HG03457 (cell line): ENCODE data around the gene OTUD3.
"Not testable (repeated sequence)": the region's sequence is repeated elsewhere in the genome, so short reads cannot be mapped to it uniquely, and the experiment has no call there.

Experiments
- ATAC-seq: cut with Tn5 transposase; IDR thresholded peaks from one replicate; pipeline ENCODE4 v1.9.1; 2021; ENCODE audit warnings: moderate number of reproducible peaks; ENCODE audit not compliant: unreplicated experiment

The OTUD3 gene, protein sequence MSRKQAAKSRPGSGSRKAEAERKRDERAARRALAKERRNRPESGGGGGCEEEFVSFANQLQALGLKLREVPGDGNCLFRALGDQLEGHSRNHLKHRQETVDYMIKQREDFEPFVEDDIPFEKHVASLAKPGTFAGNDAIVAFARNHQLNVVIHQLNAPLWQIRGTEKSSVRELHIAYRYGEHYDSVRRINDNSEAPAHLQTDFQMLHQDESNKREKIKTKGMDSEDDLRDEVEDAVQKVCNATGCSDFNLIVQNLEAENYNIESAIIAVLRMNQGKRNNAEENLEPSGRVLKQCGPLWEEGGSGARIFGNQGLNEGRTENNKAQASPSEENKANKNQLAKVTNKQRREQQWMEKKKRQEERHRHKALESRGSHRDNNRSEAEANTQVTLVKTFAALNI

GRCh38 chr1:19882111-19883071, at the start of gene OTUD3:
Gene OTUD3, plus strand, starts transcription at chr1:19882395. Its CDS starts 119 bp downstream, at chr1:19882514.
- ATAC-seq: peak; percentile 91

DNA sequence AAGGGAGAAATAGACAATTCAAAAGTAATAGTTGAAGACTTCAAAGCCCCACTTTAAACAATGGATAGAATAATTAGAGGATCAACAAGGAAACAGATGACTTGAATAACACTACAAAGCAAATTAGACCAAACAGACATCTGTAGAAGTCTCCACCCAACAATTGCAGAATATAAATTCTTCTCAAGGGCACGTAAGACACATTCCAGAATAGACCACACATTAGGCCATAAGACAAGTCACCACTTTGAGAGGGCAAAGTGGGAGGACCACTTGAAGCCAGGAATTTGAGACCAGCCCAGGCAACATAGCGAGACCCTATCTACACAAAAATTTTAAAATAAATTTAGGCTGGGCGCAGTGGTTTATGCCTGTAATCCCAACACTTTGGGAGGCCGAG, 46.6 kb upstream of the OTUD3 start:
- ATAC-seq: no peak

DNA sequence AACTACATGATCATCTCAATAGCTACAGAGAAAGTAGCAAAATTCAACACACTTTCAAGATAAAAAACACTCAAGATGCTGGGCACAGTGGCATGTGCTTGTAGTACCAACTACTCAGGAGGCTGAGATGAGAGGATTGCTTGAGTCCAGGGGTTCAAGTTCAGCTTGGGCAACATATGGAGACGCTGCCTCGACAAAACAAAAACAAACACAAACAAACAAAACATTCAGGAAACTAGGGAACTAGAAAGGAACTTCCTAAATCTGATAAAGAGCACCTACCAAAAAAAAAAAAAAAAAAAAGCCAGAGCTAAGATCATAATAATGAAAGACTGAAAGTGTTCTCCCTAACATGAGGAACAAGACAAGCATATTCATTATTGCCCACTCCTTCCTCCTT, 44.3 kb upstream of the OTUD3 start:
- no peak for ATAC-seq

GRCh38 chr1:19840228-19840627, 42.0 kb upstream of the OTUD3 start:
- no peak for ATAC-seq

- ATAC-seq: no peak
These were observed 37.3 kb upstream of the OTUD3 start for GRCh38 chr1:19844731-19845495.

DNA sequence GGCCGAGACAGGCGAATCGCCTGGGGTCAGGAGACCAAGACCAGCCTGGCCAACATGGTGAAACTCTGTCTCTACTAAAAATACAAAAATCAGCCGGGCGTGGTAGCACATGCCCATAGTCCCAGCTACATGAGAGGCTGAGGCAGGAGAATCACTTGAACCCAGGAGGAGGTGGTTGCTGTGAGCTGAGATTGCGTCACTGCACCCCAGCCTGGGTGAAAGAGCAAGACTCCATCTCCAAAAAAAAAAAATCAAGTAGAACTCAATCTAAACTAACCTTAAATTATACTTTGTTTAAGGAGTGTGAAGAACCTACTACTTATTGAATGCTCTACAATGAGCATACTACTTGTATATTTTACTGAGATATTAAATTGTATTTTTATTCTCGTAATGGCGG, 36.6 kb upstream of the OTUD3 start:
- no peak for ATAC-seq

DNA sequence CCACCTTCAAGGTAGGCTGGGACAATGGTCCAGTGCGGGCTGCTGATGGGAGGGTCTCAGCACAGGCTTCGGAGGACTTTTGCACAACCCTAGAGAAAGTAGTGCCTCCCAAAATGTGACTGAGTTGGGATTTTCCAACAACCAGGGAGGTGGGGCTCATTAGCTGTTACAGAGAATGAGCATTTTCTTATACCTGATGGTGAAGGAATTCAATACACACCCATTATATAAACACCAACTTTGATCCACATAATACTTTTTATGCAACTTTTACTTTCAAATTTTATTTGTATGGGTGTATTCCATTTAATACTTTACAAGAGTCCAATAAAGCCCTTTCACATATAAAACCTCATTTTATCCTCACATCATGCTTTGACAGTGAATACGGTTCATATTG, 35.9 kb upstream of the OTUD3 start:
- no peak for ATAC-seq

DNA sequence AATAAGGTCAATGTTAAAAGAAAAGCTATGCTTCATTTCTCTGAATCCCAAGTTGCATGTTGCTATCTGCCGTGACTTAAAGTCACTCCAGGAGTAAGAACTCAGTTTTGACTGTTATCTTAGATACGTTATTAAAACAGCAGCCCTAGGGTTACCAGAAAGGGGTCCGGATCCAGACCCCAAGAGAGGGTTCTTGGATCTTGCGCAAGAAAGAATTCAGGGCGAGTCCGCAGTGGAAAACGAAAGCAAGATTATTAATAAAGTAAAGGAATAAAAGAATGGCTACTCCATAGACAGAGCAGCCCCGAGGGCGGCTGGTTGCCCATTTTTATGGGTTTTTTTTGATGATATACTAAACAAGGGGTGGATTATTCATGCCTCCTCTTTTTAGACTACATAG, 34.9 kb upstream of the OTUD3 start:
- ATAC-seq: not testable (repeated sequence)

- not testable (repeated sequence) for ATAC-seq
These were observed 32.9 kb upstream of the OTUD3 start for GRCh38 chr1:19849307-19849706.

- no peak for ATAC-seq
These were observed 32.0 kb upstream of the OTUD3 start for GRCh38 chr1:19850214-19850613.

- no peak for ATAC-seq
These were observed 30.2 kb upstream of the OTUD3 start for GRCh38 chr1:19852036-19852435.

DNA sequence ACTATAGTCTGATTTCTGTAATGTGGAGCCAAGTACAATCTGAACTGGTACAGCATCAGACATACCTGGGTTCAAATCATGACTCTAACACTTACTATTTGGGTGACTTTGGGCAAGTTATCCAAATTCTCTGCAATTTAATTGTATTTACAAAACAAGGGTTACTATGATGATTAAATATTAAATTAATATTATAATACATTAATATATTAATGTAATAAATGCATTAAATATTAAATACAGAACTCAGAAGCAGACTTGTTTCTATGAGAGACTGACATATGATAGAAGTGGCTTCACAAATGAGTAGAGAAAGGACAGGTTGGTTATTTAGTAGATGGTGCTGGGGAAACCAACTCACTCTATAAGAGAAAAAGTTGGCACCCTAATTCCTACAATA, 27.3 kb upstream of the OTUD3 start:
- no peak for ATAC-seq

- no peak for ATAC-seq
These were observed 23.3 kb upstream of the OTUD3 start for GRCh38 chr1:19858893-19859292.

- ATAC-seq: no peak
These were observed 22.3 kb upstream of the OTUD3 start for GRCh38 chr1:19859876-19860275.

DNA sequence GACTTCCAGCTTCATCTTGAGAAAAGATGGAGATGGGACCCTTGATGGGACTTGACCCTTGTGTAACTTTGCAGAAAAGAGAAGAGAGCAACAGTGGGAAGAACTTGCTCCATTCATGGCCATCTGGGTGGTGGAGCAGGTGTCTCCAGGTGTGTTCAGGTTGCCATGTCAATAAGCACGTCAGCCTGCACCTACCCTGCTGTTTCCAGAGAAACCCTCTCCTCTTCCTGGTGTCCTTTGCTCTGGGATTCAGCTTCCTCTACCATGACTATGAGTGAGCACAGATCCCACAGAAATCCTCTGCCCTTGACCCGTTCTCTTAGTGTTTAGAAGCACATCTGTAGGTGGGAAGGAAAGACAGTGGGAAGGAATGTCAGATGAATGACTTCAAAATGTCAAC, 21.8 kb upstream of the OTUD3 start:
- no peak for ATAC-seq

GRCh38 chr1:19861034-19861433, 21.2 kb upstream of the OTUD3 start:
- ATAC-seq: no peak

- no peak for ATAC-seq
These were observed 20.2 kb upstream of the OTUD3 start for GRCh38 chr1:19861842-19862530.

DNA sequence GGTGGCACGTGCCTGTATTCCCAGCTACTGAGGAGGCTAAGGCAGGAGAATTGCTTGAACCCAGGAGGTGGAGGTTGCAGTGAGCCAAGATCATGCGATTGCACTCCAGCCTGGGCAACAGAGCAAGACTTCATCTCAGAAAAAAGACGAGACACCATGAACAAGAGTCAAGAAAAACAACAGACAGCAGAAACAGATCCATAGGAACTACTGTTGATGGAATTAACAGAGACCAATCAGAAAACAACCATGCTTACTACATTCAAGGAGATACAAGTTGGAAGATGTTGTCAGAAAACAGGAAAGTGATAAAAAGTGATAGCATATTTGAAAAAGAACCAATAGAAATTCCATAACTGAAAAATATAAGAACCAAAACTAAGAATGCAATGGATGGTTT, 19.3 kb upstream of the OTUD3 start:
- ATAC-seq: no peak

DNA sequence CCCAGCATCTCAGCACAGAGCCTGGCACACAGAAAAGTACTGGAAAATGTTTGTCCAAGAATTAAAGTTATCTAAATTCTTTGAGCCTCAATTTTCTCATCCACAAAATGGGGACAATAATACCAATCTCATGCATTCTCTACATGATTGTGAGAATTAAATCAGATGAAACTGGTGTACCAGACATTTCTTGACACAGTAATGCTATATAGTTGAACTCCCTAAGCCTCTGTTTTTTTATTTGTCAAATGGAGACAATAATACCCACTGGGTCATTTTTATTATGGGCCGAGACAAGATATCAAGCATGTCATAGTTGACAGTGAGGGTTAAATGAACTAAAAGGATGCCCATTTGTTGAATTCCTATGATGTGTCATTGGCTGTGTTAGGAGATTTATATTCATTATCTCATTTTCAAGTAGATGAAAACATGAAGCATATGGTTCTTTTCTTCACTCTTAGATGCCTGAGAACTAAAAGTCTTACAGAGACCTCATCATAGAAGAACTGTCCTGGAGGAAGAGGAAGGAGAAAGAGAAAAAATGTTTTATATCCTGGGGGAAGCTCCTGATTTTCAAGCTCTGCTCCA, 17.5 kb upstream of the OTUD3 start:
- ATAC-seq: no peak

GRCh38 chr1:19866029-19866428, 16.2 kb upstream of the OTUD3 start:
- ATAC-seq: no peak
